GM21576 (cell line): ENCODE data around the gene SAFB.

Source experiments
- ATAC-seq: cut with Tn5 transposase; IDR thresholded peaks from one replicate; pipeline ENCODE4 v1.9.1; 2021; ENCODE audit warnings: mild to moderate bottlenecking, moderate library complexity; ENCODE audit not compliant: unreplicated experiment

The SAFB gene

DNA sequence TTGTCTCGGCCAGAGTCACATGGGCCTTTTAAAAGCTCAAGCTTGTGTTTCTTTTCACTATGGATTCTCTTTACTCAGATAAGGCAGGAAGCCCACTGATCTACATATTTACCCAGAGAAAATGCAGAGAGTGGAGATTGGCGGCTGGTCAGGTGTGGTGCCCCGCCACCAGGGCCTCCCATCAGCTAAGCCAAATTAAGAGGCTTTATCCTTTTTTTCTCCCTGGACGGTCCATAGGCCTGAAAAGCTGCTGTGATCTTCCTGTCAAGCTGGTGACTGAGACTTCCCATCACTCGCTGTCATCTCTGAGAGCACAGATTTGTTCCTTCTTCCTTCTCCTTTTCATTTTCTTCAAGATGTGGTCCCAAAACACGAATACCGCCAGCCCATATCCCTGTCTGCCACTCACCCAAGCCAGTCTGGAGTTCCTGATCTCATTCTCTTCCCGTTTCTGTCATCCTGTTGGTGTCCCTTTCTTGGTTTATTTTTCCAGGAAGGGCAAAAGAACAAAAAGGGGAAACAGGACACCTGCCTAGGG, 1.9 kb downstream of the SAFB start:
- no peak for ATAC-seq

DNA sequence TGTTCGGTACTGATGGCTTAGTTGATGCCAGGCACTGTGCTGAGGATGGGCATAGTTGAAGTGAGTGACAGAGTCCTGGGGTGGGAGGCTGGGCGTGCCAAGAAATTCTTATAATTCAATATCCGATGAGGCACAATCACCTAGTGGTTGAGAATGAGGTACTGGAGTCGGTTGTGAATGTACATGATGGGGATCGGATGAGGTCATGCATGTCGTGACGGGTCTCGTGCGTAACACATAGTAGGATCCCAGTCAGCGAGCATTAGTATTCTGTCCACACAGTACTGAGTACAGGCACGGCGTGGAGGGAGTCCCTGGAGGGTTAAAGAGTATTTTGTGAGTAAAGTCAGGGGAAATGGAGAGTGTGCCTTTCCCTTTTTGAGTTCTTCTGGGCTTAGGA, 2.8 kb downstream of the SAFB start:
- no peak for ATAC-seq

DNA sequence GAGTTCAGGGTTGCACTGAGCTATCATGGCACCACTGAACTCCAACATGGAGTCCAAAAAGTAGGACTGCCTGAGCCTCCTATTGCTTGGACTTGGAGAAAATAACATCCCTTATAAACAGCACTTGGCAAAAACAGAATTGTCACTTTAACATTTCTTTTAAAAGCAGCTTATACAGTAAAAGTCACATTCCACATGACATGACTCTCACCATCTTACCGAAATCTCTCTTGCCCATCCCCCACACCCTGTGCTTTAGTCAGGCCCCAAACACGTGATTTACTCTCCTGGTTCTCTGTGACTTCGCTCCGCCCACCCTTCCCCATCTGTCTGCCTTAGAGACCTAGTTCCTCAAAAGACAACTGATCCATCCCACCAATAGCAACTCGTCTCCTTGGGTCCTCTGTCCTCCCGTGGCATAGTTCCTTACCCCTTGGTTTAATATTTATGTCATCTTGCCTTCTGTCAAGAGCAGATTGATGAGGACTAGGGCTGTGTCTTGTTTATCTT, 4.6 kb downstream of the SAFB start:
- ATAC-seq, result no peak

DNA sequence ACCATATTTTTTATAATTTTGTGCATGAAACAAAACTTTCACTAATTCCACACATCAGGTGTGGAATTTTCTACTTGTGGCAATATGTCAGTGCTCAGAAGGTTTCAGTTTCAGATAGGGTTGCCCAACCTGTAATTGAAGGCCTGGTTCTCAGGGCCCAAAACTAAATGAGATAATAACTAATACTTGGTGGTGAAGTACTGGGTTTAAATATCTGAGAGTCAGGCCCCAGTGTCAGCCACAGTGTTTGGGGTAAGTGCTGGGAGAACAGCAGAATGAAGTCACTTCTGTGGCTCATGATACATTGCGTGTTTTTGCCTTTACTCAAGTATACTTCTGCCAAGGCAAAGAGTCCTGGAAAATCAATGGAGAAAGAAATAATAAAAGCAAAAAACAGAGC, 5.6 kb downstream of the SAFB start:
- no peak for ATAC-seq

DNA sequence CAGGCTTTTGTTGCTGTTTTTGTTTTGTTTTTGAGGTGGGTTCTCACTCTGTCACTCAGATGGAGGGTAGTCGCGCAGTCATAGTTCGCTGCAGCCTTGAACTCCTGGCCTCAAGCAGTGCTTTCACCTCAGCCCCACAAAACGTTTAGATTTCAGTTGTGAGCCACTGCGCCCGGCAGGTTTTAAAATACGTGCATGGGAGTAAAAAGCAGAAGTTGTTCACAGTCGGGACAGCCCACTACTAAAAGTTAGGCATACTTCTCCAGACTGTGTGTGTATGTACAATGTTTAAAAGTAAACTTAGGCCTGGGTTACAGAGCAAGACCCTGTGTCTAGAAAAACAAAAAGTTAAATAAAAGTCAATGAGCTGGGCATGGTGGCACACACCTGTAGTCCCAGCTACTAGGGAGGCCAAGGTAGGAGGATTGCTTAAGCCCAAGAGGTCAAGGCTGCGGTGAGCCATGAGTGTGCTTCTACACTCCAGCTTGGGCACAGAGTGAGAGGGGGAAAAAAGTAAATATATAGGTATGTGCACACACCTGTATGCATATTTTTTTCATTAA, 6.1 kb downstream of the SAFB start:
- ATAC-seq, result no peak

DNA sequence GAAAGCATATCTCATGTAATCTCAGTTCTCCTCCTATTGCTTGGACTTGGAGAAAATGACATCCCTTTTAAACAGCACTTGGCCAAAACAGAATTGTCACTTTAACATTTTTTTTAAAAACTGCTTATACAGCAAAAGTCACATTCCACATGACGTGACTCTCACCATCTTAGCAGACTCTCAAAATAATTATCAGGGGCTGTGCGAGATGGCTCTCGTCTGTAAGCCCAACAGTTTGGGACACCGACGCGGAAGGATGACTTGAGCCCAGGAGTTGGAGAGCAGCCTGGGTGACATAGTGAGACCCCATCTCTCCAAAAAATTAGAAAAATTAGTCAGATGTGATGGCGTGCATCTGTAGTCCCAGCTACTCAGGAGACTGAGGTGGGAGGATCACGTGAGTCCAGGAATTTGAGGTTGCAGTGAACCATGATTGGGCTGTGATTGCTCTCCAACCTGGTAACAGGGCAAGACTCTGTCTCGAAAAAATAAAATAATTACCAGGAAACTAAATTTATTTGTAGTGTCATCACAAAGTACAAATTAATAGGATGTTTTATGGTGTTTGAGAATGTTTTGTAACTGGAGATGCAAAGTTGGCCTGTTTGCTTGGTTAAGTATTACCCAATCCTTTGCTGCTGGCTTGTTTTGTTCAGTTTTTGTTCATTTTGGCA, 8.8 kb downstream of the SAFB start:
- ATAC-seq, result no peak

DNA sequence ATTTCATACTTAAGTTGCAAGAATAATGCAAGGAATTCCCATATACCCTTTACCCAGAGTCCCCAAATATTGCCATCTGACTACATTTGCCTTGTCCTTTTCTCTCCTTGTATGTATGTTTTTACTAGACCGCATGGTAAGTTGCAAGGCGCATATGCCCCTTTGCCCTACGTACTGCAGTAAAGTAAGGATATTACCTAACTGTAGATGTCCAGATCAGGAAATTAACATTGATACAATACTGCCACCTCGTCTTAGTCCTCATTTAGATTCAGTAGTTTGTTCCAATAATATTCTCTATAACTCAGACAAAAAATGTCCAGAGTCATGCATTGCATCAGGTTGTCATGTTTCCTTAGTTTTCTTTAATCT, 9.3 kb downstream of the SAFB start:
- ATAC-seq, result no peak

DNA sequence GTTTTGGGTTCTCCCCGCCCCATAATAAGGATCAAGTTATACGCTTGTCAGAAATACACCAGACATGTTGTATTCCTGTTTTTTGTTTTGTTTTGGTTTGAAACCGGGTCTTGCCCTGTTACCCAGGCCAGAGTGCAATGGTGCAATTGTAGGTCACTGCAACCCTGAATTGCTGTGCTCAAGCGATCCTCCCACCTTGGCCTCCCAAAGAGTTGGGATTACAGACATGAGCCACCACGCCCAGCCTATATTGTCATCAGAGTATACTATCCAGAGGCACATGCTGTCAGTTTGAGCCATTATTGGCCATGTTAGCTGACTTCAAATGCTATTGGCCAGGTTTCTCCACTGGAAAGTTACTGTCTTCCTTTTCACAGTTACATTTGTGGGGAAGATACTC, 9.8 kb downstream of the SAFB start:
- ATAC-seq, result no peak

DNA sequence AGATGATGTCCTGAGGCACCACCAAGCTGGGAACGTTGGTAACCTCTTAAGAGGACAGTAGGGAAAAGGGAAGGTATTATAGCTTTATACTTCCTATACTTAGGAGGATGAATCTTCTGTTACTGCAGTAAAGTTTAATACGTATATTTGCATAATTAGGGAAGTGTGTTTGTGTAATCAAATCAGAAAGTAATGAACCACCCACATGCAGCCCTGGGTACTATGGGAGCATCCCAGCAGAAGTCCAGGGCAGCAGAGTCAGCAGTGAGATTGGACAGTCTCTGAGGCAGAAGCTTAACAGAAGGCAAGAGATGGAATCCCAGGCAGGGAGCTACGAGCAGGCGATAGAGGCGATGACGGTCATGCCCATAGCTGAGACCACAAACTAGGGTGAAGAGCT, 12.5 kb downstream of the SAFB start:
- no peak for ATAC-seq

DNA sequence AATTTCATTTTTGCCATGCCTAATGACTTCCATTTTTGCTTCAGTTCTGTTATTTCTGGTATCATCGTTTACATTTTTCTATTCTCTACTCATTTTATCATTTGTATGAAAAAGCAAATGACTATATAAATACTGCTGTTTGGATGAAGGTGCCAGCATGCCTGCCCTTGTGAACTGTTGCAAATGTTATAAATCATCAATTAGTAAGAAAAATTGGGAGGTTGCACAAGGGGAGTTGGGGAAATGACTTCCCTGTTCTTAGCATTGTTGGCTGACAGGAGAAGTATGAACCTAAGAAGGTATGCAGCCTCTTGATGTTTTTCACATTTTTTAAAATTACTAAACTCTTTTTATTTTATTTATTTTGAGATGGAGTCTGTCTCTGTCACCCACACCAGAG, 15.1 kb downstream of the SAFB start:
- ATAC-seq, result no peak

DNA sequence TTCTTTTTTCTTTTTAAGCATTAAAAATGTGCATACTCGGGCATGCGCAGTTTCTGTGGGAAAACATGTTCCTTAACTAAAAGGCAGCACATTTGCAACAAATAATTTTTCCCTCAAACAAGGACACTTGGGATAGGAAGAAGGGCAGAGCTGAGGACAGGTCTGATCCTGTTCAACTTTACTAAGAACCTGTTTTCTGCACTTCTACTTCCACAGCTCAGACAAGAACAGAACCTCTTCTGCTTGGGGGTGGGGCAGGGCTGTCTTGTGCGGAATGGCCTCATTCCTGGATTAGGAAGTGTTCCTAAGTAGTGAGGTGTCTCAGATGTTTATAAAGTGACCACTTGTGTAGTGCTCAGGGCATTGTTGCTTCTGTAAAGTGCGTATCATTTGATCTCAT, 18.3 kb downstream of the SAFB start:
- ATAC-seq, result no peak

DNA sequence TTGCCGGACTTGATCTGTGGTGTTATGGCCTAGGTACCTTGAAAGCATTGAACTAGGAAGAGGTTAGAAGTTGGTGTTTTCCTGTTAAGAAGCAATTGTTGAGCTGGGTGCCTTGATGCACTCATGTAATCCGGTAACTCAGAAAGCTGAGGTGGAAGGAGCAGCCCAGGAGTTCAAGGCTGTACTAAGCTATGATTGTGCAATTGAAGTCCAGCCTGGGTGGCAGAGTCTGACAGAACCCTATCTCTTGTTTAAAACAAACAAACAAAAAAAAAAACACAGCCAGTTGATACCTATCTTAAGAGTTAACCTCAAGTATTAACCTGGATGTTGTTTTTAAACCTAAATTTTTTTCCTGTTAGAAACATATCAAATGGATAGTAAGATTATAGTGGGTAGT, 19.3 kb downstream of the SAFB start:
- no peak for ATAC-seq

DNA sequence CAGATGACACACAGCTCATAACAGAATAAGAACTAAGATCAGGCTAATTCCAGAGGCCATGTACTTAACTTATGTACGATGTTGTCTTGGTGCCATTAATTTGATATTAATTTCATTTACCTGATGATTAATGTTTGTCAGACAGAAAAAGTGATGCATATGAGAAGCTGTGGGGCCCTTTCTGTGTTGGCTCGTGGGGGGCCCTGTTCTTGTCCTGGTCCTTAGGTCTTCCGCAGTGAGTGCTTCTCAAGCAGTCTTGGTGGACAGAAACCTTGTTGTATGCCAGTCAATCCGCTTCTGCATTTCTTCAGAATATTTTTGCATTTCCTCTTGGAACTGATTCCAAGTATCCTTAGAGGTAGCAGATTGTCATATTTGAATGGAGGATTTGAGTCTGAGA, 20.2 kb downstream of the SAFB start:
- no peak for ATAC-seq

DNA sequence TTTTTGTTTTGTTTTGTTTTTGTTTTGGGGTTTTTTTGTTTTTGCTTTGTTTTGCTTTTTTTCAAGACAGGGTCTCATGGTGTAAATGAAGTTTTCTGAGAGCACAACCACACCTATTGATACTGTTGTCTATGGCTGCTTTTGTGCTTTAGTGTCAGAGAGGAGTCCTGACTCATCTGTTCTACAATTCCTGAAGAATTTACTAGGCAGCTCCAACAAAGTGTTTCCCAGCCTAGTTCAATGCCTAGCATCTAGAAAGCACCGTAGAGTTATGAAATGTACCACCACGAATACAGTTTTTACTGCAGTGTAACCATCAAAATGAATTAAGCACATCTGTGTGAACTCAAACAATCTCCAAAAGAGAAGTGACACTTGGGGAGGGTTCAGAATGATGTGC, 21.2 kb downstream of the SAFB start:
- ATAC-seq, result no peak

DNA sequence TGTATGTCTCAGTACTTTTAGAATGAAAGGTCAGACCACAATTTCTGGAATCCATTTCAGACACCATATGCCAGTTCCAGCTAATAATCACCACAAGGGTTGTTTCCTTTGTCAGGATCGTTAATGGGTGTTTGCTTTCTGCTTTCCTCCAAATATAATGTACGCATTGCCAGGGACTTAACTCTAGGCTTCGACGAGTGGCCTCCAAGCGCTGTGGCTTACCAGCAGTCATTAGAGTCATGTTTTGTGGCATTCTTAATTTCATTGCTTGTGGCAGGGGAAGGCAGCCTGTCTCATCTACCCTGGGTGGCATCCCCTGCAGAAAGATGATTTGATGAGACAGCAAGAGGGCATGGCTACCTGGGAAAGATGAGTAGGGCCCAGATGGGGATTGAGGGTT, 22.5 kb downstream of the SAFB start:
- ATAC-seq, result no peak

DNA sequence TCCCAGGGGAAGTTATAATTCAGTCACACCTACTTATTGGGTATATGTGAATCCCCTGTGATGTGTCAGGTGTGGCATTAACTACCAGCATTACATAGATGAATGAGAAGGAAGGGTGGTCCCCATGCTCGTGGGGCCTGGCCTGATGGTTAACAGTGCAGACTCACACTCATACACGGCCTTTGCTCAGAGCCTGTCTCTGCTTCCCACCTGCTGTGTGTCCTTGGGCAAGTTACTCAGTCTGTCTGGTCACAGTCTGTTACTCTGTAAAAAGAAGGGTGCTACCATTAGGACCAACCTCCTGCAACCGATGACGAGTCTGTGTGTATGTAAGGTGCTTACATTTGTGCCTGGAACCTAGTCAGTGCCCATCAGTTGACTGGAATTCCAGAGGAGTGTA, 23.8 kb downstream of the SAFB start:
- no peak for ATAC-seq

DNA sequence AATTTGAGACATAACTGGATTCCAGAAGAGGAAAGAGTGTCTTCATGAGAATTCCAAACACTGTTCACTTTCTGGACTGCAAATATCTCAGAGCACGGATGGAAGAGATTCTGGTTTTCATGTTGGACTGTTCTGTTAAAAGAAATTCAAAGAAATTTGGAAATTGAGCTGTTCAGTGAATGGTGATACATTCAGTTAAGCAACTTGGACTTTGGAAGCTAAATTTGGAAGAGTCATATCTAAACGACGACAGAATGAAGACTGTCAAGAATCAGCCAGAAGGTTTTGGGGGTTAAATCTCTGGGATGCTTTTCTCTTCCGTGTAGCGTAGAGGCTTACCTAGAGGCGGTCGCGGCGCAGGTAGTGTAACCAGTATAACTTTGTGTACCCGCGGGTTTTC, 25.6 kb downstream of the SAFB start:
- no peak for ATAC-seq

DNA sequence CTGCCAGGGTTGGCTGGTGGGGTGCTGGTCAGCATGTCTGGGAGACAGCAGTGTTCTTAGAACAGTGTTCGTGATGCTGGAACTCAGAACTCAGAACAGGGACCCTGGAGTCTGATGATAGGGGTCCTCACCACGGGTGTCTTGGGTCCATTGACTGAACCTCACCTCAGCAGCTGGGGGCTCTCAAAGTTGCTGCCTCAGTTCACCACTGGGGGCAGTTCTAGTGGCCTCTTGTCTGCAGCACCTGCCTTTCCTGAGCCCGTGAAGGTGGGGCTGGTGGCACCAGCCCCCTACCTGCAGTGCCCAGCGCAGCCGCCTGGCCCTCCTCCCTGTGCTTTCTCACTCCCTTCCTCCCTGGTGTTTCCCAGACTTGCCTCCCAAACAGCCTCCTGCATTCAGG, 28.5 kb downstream of the SAFB start:
- ATAC-seq, result no peak

DNA sequence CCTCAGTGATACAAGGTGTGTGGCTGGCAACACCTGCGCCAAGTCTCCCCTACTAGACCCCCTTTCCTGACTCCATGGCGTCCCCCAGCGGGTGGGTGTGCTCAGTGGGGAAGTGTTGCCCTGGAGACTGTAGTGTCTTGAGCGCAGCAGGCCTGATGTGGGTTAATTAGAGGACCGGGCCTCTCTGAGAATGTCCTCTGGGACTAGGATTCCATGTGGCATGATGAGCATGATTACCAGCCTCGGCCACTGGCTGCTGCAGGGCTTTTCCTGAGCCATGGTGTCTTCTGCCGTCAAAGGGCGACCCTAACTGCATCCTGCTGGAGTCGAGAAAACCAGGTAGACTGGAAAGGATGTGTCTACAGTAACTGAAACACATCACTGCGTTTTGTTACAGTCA, 29.4 kb downstream of the SAFB start:
- ATAC-seq, result no peak

DNA sequence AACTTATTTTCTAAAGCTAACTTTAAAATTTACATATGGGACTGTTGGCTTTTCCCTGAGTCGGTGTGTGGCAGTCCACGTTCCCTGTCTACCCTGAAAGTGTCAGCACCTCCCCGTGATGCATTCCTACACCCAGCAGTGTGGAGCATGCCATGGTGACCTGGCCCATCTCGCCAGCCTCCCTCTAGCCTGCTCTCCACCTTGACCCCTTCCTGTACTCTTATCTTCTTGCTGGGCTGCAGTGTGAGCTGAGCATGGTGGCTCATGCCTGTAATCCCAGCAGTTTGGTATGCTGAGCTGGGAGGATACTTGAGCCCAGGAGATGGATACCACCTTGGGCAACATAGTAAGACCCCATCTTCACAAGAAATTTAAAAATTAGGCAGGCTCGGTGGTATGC, 32.0 kb downstream of the SAFB start:
- no peak for ATAC-seq

DNA sequence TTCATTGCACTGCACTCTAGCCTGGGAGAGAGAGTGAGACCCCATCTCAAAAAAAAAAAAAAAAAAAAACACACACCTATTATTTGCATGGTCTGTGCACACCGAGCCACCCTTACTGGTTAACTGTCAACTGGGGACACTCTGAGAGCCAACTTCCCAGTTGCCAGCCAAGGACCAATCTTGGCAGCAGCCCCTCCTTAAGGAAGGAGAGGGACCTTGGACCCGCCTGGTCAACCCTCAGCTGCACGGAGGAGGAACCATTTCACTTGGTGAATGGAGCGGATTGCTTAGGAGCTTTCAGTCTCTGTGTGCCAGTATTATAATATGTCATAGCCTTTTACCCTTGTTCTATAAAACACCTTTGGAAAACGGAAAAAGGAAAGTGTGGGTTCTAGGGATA, 32.5 kb downstream of the SAFB start:
- no peak for ATAC-seq

DNA sequence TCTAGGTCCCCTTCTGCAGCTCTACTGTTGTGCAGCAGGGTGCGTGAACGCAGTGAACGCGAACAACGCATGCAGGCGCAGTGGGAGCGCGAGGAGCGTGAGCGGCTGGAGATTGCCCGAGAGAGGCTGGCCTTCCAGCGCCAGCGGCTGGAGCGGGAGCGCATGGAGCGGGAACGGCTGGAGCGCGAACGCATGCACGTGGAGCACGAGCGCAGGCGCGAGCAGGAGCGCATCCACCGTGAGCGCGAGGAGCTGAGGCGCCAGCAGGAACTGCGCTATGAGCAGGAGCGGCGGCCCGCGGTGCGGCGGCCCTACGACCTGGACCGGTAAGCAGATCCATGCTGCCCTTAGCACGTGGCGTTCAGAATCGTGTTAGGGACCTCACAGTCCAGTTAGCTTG, 38.6 kb downstream of the SAFB start:
- no peak for ATAC-seq

DNA sequence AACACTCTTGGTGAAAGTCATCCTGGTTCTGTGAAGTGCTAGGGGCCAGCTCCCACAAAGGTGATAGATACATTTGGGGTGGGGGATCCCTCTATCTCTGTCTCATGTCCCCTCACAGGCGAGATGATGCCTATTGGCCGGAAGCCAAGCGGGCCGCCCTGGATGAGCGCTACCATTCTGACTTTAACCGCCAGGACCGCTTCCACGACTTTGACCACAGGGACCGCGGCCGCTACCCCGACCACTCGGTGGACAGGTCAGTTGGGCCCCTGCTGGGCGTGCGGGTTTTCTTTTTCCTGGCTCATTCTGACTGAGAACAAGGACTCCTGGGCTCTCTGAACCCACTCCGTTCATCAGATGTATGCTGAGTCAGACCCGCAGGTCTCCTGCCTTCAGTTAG, 41.0 kb downstream of the SAFB start:
- no peak for ATAC-seq
